DND-41 (cell line): ENCODE data around the gene TSEN15.

ENCODE experiments used
- EZH2 ChIP-seq: IDR thresholded peaks from 3 replicates; pipeline ENCODE4 v1.6.1; 2012; ENCODE audit warnings: borderline replicate concordance, low read depth, mild to moderate bottlenecking, moderate library complexity, low read length, inconsistent platforms; ENCODE audit not compliant: severe bottlenecking
- TF ChIP-seq, protein P1 (sequence below): IDR thresholded peaks from 2 replicates; pipeline ENCODE4 v1.5.1; 2012; ENCODE audit warnings: borderline replicate concordance, low read length, moderate library complexity, mild to moderate bottlenecking; ENCODE audit not compliant: poor library complexity, severe bottlenecking; ENCODE audit errors: extremely low read depth

DNA sequence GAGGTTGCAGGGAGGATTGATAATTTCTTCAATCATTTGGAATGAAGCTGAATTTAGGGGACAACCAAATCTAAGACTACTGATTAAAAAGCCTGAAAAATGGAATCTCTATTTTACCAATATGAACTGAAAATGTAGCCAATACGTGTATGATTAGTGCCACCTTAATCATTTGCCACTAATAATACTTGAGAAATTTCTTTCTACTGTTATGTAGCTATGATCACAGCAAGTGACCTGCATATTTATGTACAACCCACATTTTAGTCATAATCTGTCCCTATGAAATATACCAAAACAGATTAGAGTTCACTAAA is 20.5 kb upstream of the TSEN15 start:
- TF ChIP-seq, protein P1, sequence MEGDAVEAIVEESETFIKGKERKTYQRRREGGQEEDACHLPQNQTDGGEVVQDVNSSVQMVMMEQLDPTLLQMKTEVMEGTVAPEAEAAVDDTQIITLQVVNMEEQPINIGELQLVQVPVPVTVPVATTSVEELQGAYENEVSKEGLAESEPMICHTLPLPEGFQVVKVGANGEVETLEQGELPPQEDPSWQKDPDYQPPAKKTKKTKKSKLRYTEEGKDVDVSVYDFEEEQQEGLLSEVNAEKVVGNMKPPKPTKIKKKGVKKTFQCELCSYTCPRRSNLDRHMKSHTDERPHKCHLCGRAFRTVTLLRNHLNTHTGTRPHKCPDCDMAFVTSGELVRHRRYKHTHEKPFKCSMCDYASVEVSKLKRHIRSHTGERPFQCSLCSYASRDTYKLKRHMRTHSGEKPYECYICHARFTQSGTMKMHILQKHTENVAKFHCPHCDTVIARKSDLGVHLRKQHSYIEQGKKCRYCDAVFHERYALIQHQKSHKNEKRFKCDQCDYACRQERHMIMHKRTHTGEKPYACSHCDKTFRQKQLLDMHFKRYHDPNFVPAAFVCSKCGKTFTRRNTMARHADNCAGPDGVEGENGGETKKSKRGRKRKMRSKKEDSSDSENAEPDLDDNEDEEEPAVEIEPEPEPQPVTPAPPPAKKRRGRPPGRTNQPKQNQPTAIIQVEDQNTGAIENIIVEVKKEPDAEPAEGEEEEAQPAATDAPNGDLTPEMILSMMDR, result no peak
- TF ChIP-seq EZH2, result no peak
